Stomach (tissue), 4 donors: ENCODE measurements around the gene NEDD4L.

Experiments
- CTCF ChIP-seq, 7 experiments: fragments of 450-650 bp in 4 of 7; fragments of 200-600 bp in 3 of 7; sonication (generic) in 3 of 7; IDR thresholded peaks; one replicate each; pipeline ENCODE4 v1.5.1; 2016 to 2019; ENCODE audit warnings: antibody characterized with exemption in 7 of 7, control low read depth in 2 of 7, mild to moderate bottlenecking in 1 of 7
- POLR2A ChIP-seq, 4 donors: fragments of 450-650 bp; IDR thresholded peaks; one replicate each; pipeline ENCODE4 v1.6.1; 2016; ENCODE audit warnings: antibody characterized with exemption in 4 of 4, control low read depth in 2 of 4, mild to moderate bottlenecking in 1 of 4, moderate library complexity in 1 of 4

- TF ChIP-seq CTCF (IDR thresholded peaks at IDR 0.05) (no peak), POLR2A (IDR thresholded peaks at IDR 0.05) (no peak)
Measured at GRCh38 chr18:58028109-58028784, 15.8 kb upstream of the NEDD4L start.
